ENCODE results near the gene PYY. TPM values are rescaled to one million over a fixed set of nuclear protein-coding genes. Genes with fewer than 3 reads are reported as not detected.
A peak's percentile ranks its signal among the peaks of the same experiment; 100 is the strongest.

Gene PYY
- total RNA-seq, 1 donor from 2014 or later = not detected

- no peaks in the 10 kb centered on the region for H3K9me3 ChIP-seq
- no peaks in the 10 kb centered on the region for H3K27me3 ChIP-seq
- H3K27ac ChIP-seq = no peak overlapping the region
- no peak for TF ChIP-seq CTCF (IDR thresholded peaks at IDR 0.05)
- TF ChIP-seq POLR2AphosphoS5 (IDR thresholded peaks at IDR 0.05; ENCODE audit: insufficient read depth in 1 of 2, low read depth in 1 of 2) = no peak
- TF ChIP-seq POLR2A (IDR thresholded peaks at IDR 0.05) = no peak
- no peak for DNase-seq (ENCODE audit: extremely low spot score in 2 of 2)
- no peak overlapping the region for H3K4me3 ChIP-seq
- intact Hi-C loops (cut with DNase I) = no loop called here
- H3K36me3 ChIP-seq = no peaks in the 10 kb centered on the region
- H3K4me1 ChIP-seq = peaks cover 13% of the 10 kb centered on the region
These were observed 32.7 kb upstream of the PYY start for GRCh38 chr17:43986225-43986981.

DNA sequence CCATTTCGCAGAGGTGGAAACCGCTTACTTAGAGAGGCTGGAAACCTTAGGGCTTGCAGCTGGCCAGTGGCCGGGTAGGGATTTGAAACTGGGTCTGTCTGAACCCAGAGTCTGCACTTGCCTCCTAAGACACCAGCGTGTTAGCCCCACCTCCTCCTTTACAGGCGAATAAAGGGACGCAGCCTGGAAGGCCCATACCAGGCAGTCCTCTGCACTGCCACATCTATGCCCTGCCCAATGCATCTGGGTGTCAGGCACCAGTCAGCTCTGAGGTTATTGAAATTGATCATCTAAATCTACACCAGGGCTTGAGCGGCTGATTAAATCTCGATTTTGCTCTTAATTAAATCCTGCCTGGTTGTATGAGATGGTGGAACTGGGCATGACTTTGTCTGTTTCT is 30.8 kb upstream of the PYY start:
- Histone ChIP-seq H3K27ac (no peak overlapping the region), H3K27me3 (no peaks in the 10 kb centered on the region), H3K9me3 (no peaks in the 10 kb centered on the region), H3K4me3 (peak overlapping the region in 1 of 2 donors; percentile 37), H3K36me3 (no peaks in the 10 kb centered on the region), H3K4me1 (peaks cover 13% of the 10 kb centered on the region)
- no peak for TF ChIP-seq POLR2AphosphoS5 (IDR thresholded peaks at IDR 0.05; ENCODE audit: insufficient read depth in 1 of 2, low read depth in 1 of 2)
- no peak for TF ChIP-seq POLR2A (IDR thresholded peaks at IDR 0.05)
- no peak for TF ChIP-seq CTCF (IDR thresholded peaks at IDR 0.05)
- intact Hi-C loops (cut with DNase I) = no loop called here
- DNase-seq (ENCODE audit: extremely low spot score in 2 of 2) = no peak

GRCh38 chr17:43983515-43984411 is 30.0 kb upstream of the PYY start:
- intact Hi-C loops (cut with DNase I) = no loop called here
- DNase-seq (ENCODE audit: extremely low spot score in 2 of 2) = no peak
- H3K27me3 ChIP-seq = no peaks in the 10 kb centered on the region

GRCh38 chr17:43983196-43983514 is 29.4 kb upstream of the PYY start:
- intact Hi-C loops (cut with DNase I) = no loop called here
- Histone ChIP-seq H3K9me3 (no peaks in the 10 kb centered on the region), H3K4me1 (peaks cover 13% of the 10 kb centered on the region), H3K4me3 (peak overlapping the region in 1 of 2 donors; percentile 44), H3K27me3 (no peaks in the 10 kb centered on the region), H3K36me3 (no peaks in the 10 kb centered on the region), H3K27ac (no peak overlapping the region)
- no peak for TF ChIP-seq POLR2A (IDR thresholded peaks at IDR 0.05)
- no peak for TF ChIP-seq POLR2AphosphoS5 (IDR thresholded peaks at IDR 0.05; ENCODE audit: insufficient read depth in 1 of 2, low read depth in 1 of 2)
- TF ChIP-seq CTCF (IDR thresholded peaks at IDR 0.05) = no peak
- no peak for DNase-seq (ENCODE audit: extremely low spot score in 2 of 2)

More at GRCh38 chr17:43983515-43984411, 30.0 kb upstream of the PYY start:
- Histone ChIP-seq H3K36me3 (no peaks in the 10 kb centered on the region), H3K27ac (no peak overlapping the region), H3K4me3 (peak overlapping the region; percentile 37 to 44), H3K4me1 (peaks cover 13% of the 10 kb centered on the region), H3K9me3 (no peaks in the 10 kb centered on the region)
- TF ChIP-seq POLR2AphosphoS5 (IDR thresholded peaks at IDR 0.05; ENCODE audit: insufficient read depth in 1 of 2, low read depth in 1 of 2) (no peak), CTCF (IDR thresholded peaks at IDR 0.05) (no peak), POLR2A (IDR thresholded peaks at IDR 0.05) (no peak)
